ENCODE data around the gene ADGRG1.
A peak's percentile ranks its signal among the peaks of the same experiment; 100 is the strongest.

The ADGRG1 gene

DNA sequence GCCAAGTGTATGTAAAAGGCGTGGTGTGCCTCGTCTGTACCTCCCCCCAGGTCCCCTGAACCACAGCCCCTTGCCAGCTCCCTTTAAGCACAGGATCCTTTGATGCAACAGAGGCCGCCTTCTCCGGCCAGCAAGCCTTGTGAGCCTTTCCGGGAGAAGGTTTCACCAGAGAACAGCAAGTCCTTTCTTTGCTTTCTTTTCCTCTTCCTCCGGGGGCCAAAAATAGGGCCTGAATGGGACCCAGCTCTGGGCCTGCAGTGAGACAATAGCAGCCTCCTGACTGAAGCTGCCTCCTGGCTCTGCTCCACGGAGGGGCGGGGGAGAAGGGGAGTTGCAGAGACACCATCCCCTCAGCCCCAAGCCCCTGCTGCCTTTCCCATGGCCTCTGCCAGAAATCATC, 9.0 kb downstream of the ADGRG1 start:
- no peak for DNase-seq

DNA sequence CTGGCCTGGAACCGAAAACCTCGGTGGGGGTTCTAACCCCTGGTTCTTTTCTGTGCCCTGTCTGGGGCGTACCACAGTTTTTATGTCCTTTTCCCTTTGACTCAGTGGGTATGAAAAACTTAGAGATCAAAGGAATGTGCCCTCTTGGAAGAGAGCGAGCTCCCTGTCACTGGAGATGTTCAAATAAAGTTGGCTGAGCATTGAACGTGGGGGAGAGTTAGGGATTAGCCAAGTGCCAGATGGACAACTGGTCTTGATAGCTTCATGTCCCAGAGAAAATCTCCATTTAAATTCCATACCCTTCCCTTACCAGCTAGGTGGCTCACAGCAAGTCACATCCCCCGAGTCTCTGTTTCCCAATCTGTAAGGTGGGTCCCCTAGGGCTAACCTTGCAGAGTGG, 9.5 kb downstream of the ADGRG1 start:
- no peak for DNase-seq

DNA sequence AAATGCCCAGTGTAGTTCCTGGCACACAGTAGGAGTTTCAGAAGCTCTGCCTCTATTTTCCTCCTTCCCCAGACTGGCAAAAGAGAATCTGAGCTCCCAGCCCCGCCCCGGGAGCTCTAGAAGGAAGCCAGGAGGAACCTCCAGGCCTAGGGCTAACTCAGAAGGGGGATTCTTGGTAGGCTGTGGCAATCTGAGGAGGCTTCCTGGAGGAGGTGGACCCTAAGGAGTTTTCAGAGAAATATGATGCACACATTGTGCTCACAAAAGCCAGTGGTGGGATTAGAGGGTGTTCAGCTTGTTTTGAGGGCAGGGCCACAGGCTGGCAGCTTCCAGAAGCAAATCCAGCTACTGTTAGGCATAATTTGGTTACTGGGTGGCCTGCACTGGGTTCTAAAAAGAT, 10.0 kb downstream of the ADGRG1 start:
- DNase-seq: no peak

DNA sequence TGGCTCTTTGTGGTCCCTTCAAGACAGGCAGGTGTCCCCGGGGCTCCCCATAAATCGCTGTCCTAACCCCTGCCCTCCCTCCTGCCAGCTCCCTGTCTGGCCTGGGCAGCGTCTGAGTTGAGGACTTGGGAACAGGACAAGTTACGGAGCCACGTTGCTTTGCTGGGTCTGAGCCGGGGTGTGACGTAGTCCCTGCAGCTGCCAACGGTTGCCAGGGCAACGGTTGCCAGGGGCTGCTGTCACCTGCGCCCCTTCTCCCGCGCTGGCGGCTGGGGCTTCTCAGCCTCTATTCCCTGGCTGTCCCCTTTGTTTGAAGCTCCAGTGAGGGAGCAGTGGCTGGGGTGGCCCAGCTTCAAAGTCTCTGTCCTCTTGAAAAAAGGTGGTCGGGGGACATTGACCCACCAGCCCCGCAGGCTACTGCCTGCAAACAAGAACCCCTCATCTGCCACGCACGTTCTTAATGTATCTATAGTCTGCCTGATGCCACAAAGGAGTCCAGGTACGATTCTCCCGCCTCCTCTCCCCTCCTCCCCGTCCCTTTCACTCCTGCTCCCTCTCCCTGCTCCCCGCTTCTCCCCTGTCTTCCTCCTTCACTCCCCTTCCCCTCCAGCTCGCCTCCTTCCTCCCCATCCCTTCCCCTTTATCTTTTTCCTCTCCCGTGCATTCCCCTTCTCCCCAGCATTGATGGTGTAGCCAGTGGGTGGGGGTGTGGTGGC, 10.9 kb downstream of the ADGRG1 start:
- DNase-seq: no peak

DNA sequence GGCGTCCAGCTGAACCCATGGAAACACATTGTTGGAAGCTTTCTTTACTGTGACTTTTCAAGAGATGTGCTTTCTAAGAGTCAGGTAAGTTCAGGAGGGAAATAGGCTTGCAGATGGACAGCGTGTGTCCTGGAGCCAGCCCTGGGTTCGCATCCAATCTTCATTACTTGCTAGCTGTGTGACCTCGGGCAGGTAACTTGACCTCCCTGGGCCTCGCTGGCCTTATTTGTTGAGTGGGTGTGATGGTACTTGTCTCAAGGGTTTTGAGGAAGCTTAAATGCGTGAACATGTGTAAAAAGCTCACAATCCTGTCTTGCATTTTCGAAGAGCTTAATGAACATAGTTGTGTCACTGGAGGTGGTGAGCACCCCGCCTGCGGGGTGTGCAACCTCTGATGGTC, 11.8 kb downstream of the ADGRG1 start:
- no peak for DNase-seq

DNA sequence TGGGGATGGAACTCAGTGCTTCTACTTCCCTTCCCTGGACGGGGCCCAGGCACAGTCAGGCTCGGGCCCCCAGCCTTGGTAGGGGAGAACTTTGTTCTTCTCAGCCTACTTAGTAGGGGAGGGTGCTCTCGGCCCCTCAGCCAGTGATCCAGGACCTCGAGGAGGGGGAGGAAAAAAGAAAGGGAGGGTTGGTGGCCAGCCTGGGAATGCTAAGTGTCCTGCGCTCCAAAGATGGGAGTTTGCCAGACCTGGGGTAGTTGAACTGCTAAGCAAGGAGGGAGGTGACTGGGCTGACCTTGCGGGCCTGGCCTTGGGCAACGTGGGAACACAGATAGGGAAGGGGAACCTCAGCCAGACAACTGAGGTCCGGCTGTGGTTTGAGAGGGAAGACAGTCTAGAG, 12.2 kb downstream of the ADGRG1 start:
- DNase-seq: no peak

DNA sequence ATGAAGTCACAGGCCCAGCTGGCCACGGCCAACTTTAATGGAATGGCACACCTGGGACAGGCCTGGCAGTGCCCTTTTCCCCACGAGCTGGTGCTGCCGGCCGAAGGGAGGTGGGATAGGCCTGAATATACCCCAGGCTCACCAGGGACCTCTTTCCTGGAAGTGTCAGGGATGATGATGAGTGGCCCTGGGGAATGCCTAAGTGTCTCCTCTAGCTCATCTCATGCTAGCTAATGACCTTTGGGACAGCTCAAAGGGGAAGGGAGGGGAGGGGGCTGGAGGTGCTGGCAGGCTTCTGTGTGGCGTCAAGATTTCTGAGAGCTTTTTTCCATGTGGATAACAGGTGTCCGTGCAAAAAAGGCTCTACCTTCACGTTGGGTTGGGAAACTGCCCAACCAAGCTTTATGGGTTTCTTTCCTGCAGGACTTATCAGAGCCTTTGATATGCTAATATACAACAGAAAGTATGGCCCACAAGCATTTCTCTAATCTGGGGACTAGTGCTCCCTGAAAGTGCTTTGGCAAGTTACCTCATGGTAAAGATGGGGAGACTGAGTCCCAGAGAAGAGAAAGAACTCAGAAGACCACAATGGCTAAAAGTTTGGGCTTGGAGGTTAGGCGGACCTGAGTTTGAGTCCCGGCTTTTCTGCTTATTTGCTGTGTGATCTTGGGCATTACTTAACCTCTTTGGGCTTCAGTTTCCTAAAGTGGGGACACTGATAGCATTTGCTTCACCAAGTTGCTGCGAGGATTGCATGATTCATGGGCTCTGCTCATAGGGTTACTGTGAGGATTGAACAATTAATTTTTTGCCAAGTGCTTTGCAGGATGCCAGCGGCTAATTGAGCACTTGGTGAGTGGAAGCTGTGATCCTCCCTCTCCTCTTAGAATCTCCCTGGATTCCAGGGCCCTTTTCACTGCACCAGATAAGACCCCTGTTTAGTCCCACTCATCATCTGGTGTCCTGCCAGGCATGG, 14.0 kb downstream of the ADGRG1 start:
- no peak for DNase-seq

DNA sequence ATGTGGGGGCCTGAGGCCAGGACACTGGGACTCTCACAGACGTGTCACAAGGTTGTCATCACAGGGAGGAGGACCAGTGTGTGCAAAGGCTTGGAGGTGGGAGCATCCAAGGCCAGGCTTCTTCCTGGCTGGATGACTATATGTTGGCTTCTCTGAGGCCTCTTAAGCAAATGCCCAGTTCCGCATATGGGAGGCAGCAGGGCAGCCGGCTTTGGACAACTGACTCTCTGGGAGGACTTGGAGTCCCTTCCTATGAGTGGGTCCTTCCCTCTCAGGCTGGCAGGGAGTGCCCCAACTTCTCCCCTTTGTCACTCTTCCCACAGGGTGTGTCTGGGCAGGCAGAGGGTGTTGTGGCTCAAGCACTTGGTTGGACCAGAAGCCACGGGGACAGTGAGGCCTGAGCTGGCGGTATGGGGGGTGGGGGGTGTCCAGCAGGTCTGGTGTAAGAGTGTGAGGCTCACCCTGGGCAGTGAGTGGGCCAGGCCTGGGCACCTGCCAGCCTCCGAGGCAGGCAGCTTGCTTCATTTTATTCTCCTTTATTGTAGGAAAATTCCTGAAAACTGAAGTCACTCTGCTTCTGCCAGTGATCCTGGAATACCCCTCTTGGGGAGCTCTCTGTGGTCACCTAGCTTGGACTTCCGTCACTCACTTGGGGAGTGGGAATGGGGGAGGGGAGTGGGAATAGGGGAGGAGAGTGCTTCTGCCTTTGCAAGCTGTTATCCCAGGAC, 14.9 kb downstream of the ADGRG1 start:
- no peak for DNase-seq

DNA sequence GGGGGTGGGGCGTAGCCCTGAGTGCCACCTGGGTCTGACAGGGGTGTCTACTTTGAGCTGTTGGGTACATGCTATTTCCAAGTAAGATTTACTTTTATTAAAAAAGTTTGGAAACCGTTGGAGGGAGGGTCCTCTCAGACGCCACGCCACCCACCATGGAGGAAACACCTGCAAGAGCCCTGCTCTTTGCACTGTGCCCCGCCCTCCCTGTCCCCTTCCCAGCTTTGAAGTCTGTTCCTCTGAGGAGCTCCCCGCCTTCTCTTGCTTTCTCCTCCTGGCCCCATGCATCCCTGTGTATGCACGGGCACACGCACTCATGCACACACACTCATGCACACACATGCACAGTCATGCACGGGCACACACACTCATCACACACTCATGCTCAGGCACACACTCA, 15.5 kb downstream of the ADGRG1 start:
- DNase-seq: no peak

DNA sequence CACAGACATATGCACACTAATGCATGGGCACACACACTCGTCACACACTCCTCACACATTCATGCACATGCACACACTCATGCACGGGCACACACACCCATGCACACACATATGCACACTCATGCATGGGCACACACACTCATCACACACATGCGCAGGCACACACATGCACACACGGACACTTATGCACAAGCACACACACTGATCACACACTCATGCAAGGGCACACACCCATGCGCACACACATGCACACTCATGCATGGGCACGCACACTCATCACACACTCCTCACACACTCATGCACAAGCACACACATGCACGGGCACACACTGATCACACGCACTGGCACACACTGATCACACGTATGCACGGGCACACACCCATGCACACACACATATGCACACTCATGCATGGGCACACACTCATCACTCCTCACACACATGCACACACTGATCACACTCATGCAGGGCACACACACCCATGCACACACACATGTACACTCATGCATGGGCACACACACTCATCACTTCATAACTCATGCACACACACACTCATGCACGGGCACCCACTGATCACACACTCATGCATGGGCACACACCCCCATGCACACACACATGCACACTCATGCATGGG, 16.1 kb downstream of the ADGRG1 start:
- no peak for DNase-seq

DNA sequence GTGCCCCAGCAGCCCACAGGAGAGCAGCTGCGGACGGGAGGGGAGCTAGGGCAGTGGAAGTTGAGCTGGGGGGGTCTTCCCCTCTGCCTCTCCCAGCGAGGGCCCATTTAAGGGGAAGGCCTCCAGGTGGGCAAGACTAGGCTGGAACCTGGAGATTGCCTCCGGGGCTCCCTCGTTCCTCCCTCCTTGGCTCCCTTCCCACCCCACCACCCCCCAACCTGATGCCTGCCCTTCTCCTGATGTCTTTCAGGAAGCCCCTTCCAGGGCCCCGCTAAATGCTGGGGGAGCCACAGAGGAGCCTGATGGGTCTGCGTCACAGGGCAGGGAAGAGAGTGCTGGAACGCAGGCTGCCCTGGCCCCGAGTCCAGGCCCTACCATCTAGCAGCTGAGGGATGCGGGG, 16.7 kb downstream of the ADGRG1 start:
- DNase-seq: no peak

DNA sequence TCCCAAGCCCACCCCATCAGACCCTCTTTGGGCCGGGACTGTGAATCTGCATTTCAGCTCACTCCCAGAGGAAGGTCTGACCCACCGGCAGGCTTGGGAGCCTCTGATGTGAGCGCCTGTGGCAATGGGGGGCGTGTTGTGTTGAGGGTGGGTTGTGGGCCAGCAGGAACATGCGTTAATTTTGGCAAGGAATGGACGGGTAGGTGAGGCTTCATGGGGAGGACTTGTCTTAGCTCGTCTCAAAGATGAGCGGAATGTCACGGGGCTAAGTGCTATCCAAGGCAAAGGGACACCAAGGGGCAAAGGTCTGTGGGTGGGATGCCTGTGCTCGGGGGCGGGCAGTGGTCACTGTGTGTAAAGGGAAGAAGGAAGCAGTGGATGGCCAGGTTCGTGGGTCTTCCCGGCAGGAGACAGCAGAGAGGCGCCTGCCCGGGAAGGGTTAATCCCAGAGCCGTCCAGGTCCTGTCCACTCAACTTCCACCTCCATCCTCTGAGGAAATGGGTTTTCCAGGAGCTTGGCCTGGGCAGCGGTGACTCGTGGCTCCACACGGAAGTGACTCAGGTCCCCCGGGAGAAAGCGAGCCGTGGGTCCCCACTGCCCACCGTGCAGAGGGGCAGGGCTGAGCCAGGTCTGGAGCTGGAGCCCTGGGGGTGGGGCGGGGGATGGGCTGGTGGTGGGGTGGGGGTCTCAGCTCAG, 17.4 kb downstream of the ADGRG1 start:
- no peak for DNase-seq

DNA sequence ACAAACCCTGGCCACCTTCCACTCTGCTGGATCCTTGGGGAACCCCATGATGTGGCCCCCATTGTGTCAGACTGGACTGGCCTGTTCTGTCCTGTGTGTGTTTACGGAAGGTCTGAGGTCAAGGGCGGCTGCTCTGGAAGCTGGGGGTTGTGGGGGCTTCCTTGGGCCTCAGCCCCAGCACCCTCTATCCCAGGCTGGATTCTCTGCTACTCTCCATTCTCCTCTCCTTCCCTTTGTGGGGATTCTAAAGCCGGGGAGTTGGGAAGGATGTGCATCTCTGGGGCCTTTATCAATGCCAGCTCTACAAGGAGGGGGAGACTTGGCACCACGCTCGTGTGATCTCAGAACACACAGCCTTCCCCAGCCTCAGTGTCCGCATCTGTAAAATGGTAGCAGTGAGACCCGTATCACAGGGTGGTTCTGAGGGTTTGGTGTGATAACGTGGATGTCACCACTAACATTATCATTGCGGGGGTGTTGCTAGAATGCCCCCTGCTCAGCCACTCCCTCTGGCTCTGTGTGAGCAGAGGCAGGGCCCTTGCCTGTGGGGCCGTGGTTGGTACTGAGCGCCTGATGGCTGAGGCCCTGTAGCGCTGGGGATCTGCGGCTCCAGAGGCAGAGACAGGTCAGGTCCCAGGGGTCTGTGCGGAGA, 18.1 kb downstream of the ADGRG1 start:
- no peak for DNase-seq

DNA sequence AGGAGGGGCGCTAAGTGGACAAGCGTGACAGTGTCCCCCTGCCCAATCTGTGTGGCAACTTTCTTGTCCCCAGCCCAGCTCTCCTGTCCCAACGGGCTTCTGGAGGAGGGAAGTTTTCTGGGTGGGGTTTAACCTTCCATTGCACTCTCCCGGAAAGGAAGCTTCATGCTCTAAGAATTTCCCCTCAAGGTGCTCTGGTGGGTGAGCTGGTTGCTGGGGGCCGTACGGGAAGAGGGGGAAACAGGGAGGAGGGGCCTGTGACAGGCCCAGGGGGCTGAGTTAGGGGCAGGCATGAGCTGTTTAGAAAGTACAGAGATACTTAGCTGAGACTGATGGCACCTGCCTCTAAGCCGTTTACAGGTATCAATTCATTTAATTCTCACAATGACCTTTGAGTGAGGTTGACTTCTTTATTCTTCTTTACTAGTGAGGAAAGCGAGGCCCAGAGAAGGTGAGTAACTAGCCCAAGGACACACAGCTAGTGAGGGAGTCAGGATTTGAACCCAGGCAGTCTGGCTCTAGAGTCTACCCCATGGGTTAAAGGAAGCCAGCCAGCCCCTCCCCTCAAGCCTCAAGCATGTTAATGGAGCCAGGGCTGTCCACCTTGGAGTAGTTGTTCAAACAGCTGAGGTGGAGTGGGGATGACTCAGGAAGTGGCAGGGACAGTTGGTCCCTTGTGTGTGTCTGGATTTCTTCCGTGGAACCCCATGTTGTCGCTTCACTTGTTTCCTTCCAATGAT, 18.9 kb downstream of the ADGRG1 start:
- DNase-seq: no peak

DNA sequence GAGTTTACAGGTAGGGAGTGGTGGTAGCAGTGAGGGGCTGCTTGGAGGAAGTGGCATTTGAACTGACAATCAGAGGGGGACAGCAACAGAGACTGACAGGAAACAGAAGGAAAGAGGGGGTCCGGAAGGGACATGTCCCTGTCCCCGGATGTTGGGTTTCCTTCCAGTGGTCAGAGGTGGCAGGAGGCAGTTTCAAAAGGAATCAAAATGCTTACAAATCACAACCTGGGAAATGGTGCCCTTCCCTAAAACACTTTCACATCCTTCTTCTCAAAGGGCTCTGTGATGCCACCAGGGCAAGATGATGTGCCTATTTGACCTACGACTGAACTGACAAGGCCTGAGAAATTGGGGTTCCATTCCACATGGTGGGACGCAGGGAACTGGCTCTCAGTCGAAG, 19.7 kb downstream of the ADGRG1 start:
- no peak for DNase-seq

DNA sequence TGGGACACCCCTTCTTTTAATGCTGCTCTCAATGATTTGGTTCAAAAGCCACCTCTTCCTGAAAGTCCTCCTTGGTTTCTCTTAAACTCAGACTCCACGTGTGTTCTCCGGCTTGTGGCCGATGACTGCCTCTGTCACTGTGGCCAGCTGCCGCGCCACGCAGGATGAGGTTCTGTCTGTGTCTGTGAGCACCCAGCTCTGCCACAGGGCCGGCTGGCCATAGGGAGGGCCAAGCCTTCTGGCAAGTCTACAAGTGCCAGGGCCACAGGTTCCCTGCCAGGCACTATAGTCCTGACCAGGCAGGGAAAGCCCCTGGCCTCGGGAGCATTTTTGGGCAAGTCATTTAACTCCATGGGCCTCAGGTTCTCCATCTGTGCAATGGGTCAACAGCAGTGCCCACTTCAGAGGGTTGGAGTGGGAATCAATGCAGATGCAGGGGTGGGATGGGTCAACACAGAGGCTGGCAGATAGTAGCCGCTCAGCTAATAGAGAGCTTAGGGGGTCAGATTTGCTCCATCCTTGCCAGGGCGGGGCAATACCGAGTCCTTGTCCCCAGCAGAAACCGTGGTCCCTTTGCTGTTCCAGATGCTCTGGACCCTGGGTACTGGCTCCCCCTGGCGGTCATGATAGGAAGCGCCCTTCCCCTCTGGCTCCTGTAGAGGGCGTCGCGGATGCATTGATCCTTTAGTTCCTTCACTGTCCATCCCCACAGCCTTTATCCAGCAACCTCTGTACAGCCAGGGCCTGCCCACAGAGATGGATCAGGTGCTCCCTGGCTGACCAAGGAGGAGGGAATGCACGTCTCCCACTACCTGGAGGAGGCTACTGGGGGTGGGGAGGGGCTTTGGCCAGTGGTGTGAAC, 20.4 kb downstream of the ADGRG1 start:
- peak; percentile 76 for DNase-seq

DNA sequence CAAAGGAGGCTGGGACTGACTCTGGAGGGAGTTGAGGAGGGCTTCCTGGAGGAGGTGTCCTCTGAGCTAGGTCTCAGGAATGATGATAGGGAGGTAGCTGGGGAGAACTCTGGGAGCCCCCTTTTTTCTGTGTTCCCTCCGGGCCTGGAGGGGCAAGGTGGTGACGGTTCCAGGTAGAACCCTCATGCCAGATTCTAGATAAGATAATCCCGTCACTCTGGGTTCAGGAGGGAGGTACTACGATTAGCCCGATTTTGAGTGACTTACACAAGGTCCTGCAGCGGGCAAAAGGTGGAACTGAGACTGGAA, 21.0 kb downstream of the ADGRG1 start:
- DNase-seq: no peak

DNA sequence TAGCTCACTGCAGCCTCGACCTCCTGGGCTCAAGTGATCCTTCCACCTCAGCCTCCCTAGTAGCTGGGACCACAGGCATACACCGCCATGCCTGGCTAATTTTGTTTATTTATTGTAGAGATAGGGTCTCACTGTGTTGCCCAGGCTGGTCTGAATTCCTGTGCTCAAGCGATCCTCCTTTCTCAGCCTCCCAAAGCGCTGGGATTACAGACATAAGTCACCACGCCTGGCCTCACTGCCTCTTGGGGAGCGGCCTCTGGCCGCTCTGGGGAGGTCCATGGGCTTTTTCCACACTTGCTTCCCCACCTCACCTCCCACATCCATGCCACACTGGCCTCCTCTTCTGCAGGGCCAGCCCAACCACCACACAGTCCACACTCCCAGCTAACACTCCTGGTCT, 21.4 kb downstream of the ADGRG1 start:
- DNase-seq: no peak

DNA sequence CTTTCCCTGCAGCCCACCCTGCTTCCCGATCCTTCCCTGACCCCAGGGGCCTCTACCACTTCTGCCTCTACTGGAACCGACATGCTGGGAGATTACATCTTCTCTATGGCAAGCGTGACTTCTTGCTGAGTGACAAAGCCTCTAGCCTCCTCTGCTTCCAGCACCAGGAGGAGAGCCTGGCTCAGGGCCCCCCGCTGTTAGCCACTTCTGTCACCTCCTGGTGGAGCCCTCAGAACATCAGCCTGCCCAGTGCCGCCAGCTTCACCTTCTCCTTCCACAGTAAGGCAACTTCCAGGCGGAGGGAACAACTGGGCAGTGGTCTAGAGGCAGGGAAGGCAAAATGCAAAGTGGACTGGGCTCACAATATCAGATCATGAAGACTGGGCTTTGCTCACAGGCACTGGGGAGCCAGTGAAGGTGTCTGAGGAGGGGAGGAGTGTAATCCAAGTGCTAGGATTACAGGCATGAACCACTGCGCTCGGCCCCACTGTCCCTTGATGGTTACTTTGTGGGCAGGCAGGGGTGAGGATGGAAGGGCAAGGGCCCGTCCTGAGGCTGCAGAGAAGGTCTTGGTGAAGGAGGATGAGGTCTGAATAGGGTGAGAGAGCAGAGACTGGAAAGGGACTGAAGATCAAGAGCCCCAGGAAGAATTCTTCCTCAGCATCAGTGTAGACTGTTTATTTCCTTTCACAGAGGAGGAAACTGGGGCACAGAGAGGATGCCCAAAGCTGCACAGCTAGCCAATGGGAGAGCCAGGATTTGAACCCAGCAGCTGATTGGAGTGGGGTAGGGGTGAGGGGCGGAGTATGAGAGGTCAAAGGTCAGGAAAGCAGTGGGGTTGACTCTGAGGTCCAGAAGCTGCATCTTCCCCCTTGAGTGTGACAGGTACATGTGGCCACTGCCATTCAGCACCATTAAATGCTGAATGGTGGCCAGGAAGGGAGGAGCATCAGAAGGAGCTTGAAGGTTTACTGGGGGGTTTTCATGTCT, 23.2 kb downstream of the ADGRG1 start:
- peak; percentile 22 for DNase-seq
